GM23338 (cell line): ENCODE data around the gene ABCA13. TPM values are rescaled to one million over a fixed set of nuclear protein-coding genes. Genes with fewer than 3 reads are reported as not detected.

ENCODE experiments used
- ATAC-seq: fragments of 200-7000 bp; cut with Tn5 transposase; 3 replicates; pipeline ENCODE4 v1.9.1; 2020
- DNase-seq: peaks from one replicate; pipeline ENCODE4 v3.0.0-alpha.2; 2015; ENCODE audit warnings: low spot score
- H2AFZ ChIP-seq: fragments of 200-600 bp; sonication (generic); 2 replicates; pipeline ENCODE4 v1.8.0; 2016; ENCODE audit warnings: antibody characterized with exemption, mild to moderate bottlenecking, moderate library complexity
- H3F3A ChIP-seq: fragments of 200-600 bp; sonication (generic); replicated peaks from 2 replicates; pipeline ENCODE4 v1.8.0; 2017; ENCODE audit warnings: antibody characterized with exemption, mixed run types, low read depth
- H3K27ac ChIP-seq: fragments of 200-600 bp; sonication (generic); 2 replicates; pipeline ENCODE4 v1.6.1; 2016; ENCODE audit warnings: low read depth
- H3K27me3 ChIP-seq: fragments of 200-600 bp; sonication (generic); 2 replicates; pipeline ENCODE4 v1.8.0; 2016; ENCODE audit warnings: mild to moderate bottlenecking, mixed run types, moderate library complexity; ENCODE audit not compliant: insufficient read depth
- H3K36me3 ChIP-seq: fragments of 200-600 bp; sonication (generic); 2 replicates; pipeline ENCODE4 v1.8.0; 2016; ENCODE audit warnings: mild to moderate bottlenecking; ENCODE audit not compliant: insufficient read depth
- H3K4me1 ChIP-seq: fragments of 200-600 bp; sonication (generic); 2 replicates; pipeline ENCODE4 v1.8.0; 2016; ENCODE audit warnings: mild to moderate bottlenecking, moderate library complexity; ENCODE audit not compliant: insufficient read depth
- H3K4me2 ChIP-seq: fragments of 200-600 bp; sonication (generic); 2 replicates; pipeline ENCODE4 v1.7.1; 2017; ENCODE audit warnings: mixed run types
- H3K4me3 ChIP-seq: fragments of 200-600 bp; sonication (generic); 2 replicates; pipeline ENCODE4 v1.6.1; 2016; ENCODE audit warnings: mixed run types
- H3K79me2 ChIP-seq: fragments of 200-600 bp; sonication (generic); replicated peaks from 2 replicates; pipeline ENCODE4 v1.8.0; 2017; ENCODE audit warnings: mild to moderate bottlenecking; ENCODE audit not compliant: insufficient read depth
- H3K9me2 ChIP-seq: fragments of 200-600 bp; sonication (generic); 2 replicates; pipeline ENCODE4 v1.8.0; 2017; ENCODE audit not compliant: insufficient read depth
- H4K20me1 ChIP-seq: fragments of 200-600 bp; sonication (generic); replicated peaks from 2 replicates; pipeline ENCODE4 v1.8.0; 2017; ENCODE audit warnings: mild to moderate bottlenecking; ENCODE audit not compliant: insufficient read depth
- H3K27ac Mint-ChIP-seq: 2 replicates; pipeline ENCODE4 v1.8.0; 2020; ENCODE audit warnings: inconsistent platforms, mild to moderate bottlenecking, moderate library complexity, mixed read lengths
- H3K27me3 Mint-ChIP-seq: 3 replicates; pipeline ENCODE4 v1.8.0; 2022; ENCODE audit warnings: low read depth, mild to moderate bottlenecking, moderate library complexity, mixed read lengths, inconsistent platforms; ENCODE audit not compliant: insufficient read depth, poor library complexity
- H3K36me3 Mint-ChIP-seq: 3 replicates; pipeline ENCODE4 v1.8.0; 2021; ENCODE audit warnings: low read depth, mild to moderate bottlenecking, inconsistent platforms, moderate library complexity, mixed read lengths
- H3K4me1 Mint-ChIP-seq: 3 replicates; pipeline ENCODE4 v1.8.0; 2020; ENCODE audit warnings: mild to moderate bottlenecking, inconsistent platforms, mixed read lengths
- H3K4me3 Mint-ChIP-seq: 3 replicates; pipeline ENCODE4 v1.8.0; 2021; ENCODE audit warnings: moderate library complexity, mild to moderate bottlenecking, inconsistent platforms, mixed read lengths
- H3K9me3 Mint-ChIP-seq: 3 replicates; pipeline ENCODE4 v1.8.0; 2020; ENCODE audit warnings: moderate library complexity, mild to moderate bottlenecking, inconsistent platforms, mixed read lengths
- CREB1 ChIP-seq: fragments of 250-450 bp; sonication (Bioruptor Pico); IDR thresholded peaks from 2 replicates; pipeline ENCODE4 v1.5.0; 2020; ENCODE audit warnings: low read depth, mild to moderate bottlenecking, moderate library complexity
- CTCF ChIP-seq, 2 experiments: fragments of 200-600 bp in 1 of 2; sonication (generic) in 1 of 2; conservative IDR thresholded peaks; 2 replicates each; pipeline versions ENCODE4 v1.5.1 to v1.6.1; 2016 to 2017; ENCODE audit warnings: antibody characterized with exemption in 2 of 2, low read depth in 2 of 2, mild to moderate bottlenecking in 2 of 2, moderate library complexity in 1 of 2
- ETS1 ChIP-seq: IDR thresholded peaks from 2 replicates; pipeline ENCODE4 v1.6.1; 2016; ENCODE audit warnings: antibody characterized with exemption
- EZH2 ChIP-seq: fragments of 200-600 bp; sonication (generic); IDR thresholded peaks from one replicate; pipeline ENCODE4 v1.8.0; 2017; ENCODE audit warnings: antibody characterized with exemption, mild to moderate bottlenecking, low read depth; ENCODE audit not compliant: unreplicated experiment
- EZH2phosphoT487 ChIP-seq: fragments of 200-600 bp; sonication (generic); IDR thresholded peaks from one replicate; pipeline ENCODE4 v1.8.1; 2018; ENCODE audit warnings: antibody characterized with exemption; ENCODE audit not compliant: unreplicated experiment
- JUNB ChIP-seq: IDR thresholded peaks from one replicate; pipeline ENCODE4 v1.6.1; 2016; ENCODE audit warnings: antibody characterized with exemption; ENCODE audit not compliant: unreplicated experiment
- NANOG ChIP-seq: IDR thresholded peaks from 2 replicates; pipeline ENCODE4 v1.6.1; 2016; ENCODE audit warnings: antibody characterized with exemption, borderline replicate concordance
- POLR2AphosphoS5 ChIP-seq: IDR thresholded peaks from 2 replicates; pipeline ENCODE4 v1.6.1; 2016; ENCODE audit warnings: antibody characterized with exemption, low read depth
- REST ChIP-seq: IDR thresholded peaks from one replicate; pipeline ENCODE4 v1.6.1; 2018; ENCODE audit warnings: antibody characterized with exemption; ENCODE audit not compliant: unreplicated experiment
- STAT1 ChIP-seq: IDR thresholded peaks from one replicate; pipeline ENCODE4 v1.6.1; 2016; ENCODE audit warnings: antibody characterized with exemption; ENCODE audit not compliant: unreplicated experiment
- ZNF114 ChIP-seq: fragments of 250-450 bp; sonication (Bioruptor Pico); IDR thresholded peaks from 2 replicates; pipeline ENCODE4 v1.5.0; 2020; ENCODE audit warnings: mild to moderate bottlenecking, moderate library complexity
- ZNF331 ChIP-seq: fragments of 250-450 bp; sonication (Bioruptor Pico); IDR thresholded peaks from 2 replicates; pipeline ENCODE4 v1.5.0; 2020; ENCODE audit warnings: low read depth, mild to moderate bottlenecking, moderate library complexity
- polyA plus RNA-seq: library from polyadenylated mRNA; unstranded; fragments of >200 nt; fragmentation: Nextera tagmentation; extraction: Ambion mirVana; gene quantifications from 2 replicates; pipeline ENCODE4 v1.2.1, GENCODE V29; 2016
- total RNA-seq: library from RNA; depleted of rRNA; stranded (reverse); fragments of >200 nt; shearing (Covaris generic); gene quantifications from 2 replicates; pipeline ENCODE4 v1.2.3, GENCODE V29; 2014
- TF ChIP-seq, protein P1 (sequence below): fragments of 250-450 bp; sonication (Bioruptor Pico); IDR thresholded peaks from 2 replicates; pipeline ENCODE4 v1.5.0; 2020; ENCODE audit warnings: mild to moderate bottlenecking, moderate library complexity

The ABCA13 gene
- total and polyA plus RNA-seq, 2 experiments from 2014 or later: 0.21 TPM; not detected in 1

DNA sequence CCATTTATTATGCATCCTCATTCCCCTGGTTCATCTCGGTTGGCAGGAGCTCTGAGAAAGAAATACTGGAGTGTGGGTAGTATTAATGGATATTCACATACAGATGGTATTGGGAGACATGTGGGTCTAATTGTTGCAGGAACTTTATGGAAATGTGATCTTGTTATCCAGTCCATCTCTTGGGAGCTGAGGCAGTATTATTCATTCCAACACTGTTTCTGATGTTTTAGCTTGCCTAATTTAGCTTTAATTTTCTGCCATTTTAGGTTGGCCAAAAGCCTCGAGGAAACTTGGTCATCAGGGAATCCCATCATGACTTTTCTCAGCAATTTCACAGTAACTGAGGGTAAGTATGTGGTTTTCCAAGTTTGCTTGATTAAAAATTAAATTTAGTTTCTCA lies 125.7 kb downstream of the ABCA13 start:
- Mint-ChIP-seq H3K4me3 (no peak overlapping the region), H3K27ac (no peak overlapping the region), H3K9me3 (no peaks in the 10 kb centered on the region; the same call in 2 of the 3 replicates), H3K4me1 (peaks cover 26% of the 10 kb centered on the region), H3K36me3 (no peaks in the 10 kb centered on the region), H3K27me3 (peaks cover 2% of the 10 kb centered on the region)
- Histone ChIP-seq H4K20me1 (no peaks in the 10 kb centered on the region), H3K27me3 (no peaks in the 10 kb centered on the region), H3K27ac (no peak overlapping the region), H3K9me2 (no peaks in the 10 kb centered on the region), H3F3A (no peaks in the 10 kb centered on the region), H3K4me2 (no peak overlapping the region), H3K36me3 (no peaks in the 10 kb centered on the region), H3K4me3 (no peak overlapping the region), H3K4me1 (peaks cover 17% of the 10 kb centered on the region; the same call in 1 of the 2 replicates), H3K79me2 (no peaks in the 10 kb centered on the region), H2AFZ (no peak overlapping the region)
- DNase-seq: no peak
- TF ChIP-seq POLR2AphosphoS5 (no peak), JUNB (no peak), ETS1 (no peak), CREB1 (CRISPR knock-in tag) (no peak), EZH2 (no peak), CTCF (conservative IDR thresholded peaks at IDR 0.05; ENCODE audit: low read depth in 2 of 2) (no peak), STAT1 (no peak), NANOG (no peak), REST (no peak), ZNF114 (CRISPR knock-in tag) (no peak), ZNF331 (no peak), EZH2phosphoT487 (no peak)
- TF ChIP-seq, protein P1, sequence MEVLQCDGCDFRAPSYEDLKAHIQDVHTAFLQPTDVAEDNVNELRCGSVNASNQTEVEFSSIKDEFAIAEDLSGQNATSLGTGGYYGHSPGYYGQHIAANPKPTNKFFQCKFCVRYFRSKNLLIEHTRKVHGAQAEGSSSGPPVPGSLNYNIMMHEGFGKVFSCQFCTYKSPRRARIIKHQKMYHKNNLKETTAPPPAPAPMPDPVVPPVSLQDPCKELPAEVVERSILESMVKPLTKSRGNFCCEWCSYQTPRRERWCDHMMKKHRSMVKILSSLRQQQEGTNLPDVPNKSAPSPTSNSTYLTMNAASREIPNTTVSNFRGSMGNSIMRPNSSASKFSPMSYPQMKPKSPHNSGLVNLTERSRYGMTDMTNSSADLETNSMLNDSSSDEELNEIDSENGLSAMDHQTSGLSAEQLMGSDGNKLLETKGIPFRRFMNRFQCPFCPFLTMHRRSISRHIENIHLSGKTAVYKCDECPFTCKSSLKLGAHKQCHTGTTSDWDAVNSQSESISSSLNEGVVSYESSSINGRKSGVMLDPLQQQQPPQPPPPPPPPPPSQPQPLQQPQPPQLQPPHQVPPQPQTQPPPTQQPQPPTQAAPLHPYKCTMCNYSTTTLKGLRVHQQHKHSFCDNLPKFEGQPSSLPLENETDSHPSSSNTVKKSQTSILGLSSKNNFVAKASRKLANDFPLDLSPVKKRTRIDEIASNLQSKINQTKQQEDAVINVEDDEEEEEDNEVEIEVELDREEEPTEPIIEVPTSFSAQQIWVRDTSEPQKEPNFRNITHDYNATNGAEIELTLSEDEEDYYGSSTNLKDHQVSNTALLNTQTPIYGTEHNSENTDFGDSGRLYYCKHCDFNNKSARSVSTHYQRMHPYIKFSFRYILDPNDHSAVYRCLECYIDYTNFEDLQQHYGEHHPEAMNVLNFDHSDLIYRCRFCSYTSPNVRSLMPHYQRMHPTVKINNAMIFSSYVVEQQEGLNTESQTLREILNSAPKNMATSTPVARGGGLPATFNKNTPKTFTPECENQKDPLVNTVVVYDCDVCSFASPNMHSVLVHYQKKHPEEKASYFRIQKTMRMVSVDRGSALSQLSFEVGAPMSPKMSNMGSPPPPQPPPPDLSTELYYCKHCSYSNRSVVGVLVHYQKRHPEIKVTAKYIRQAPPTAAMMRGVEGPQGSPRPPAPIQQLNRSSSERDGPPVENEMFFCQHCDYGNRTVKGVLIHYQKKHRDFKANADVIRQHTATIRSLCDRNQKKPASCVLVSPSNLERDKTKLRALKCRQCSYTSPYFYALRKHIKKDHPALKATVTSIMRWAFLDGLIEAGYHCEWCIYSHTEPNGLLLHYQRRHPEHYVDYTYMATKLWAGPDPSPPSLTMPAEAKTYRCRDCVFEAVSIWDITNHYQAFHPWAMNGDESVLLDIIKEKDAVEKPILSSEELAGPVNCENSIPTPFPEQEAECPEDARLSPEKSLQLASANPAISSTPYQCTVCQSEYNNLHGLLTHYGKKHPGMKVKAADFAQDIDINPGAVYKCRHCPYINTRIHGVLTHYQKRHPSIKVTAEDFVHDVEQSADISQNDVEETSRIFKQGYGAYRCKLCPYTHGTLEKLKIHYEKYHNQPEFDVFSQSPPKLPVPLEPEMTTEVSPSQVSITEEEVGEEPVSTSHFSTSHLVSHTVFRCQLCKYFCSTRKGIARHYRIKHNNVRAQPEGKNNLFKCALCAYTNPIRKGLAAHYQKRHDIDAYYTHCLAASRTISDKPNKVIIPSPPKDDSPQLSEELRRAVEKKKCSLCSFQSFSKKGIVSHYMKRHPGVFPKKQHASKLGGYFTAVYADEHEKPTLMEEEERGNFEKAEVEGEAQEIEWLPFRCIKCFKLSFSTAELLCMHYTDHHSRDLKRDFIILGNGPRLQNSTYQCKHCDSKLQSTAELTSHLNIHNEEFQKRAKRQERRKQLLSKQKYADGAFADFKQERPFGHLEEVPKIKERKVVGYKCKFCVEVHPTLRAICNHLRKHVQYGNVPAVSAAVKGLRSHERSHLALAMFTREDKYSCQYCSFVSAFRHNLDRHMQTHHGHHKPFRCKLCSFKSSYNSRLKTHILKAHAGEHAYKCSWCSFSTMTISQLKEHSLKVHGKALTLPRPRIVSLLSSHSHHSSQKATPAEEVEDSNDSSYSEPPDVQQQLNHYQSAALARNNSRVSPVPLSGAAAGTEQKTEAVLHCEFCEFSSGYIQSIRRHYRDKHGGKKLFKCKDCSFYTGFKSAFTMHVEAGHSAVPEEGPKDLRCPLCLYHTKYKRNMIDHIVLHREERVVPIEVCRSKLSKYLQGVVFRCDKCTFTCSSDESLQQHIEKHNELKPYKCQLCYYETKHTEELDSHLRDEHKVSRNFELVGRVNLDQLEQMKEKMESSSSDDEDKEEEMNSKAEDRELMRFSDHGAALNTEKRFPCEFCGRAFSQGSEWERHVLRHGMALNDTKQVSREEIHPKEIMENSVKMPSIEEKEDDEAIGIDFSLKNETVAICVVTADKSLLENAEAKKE (CRISPR knock-in tag): no peak
- no peak for ATAC-seq
